Activated naive CD4-positive, alpha-beta T cell (primary cell): ENCODE data around the gene SHROOM1.

Source experiments
- DNase-seq, 4 experiments: peaks; one replicate each; lab custom pipeline; 2025; lab: John Stamatoyannopoulos, UW

SHROOM1 gene

DNA sequence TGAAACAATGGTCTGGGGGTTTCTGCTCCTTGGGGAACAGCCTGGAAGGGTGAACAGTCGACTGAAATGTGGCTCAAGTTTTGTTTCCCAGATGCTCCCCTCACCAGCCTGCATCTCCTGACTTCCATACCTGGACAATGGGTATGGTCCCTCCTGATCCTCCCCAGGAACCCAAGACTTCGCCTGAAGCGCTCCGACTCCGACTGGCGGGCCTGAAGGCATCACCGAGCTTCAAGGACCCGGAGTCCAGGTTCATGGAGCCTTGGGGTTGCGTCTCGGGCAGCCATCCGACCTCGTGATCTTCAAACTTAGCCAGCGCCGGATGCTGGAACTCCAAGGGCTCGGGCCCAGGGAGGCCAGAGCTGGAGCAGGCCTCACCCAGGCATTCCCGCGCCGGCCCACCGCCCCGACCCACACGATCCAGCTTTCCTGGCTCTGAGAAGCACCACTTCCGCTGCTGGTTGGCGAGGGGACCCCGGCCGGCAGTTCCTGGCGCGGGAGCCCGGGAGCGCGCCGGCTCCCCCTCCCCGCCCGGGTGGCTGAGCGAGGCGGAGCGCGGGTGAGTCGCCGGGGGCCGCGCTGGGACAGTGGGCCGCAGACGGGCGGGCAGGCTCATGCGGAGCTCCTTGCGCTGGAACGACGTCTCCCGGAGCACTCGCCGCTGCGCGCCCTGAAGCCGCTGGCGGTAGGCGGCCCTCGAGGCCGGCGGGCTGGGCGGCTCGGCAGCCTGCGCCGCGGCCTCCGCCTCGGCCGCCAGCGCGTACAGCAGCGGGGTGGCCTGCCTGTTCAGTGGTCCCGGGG, 5.2 kb downstream of the SHROOM1 start:
- DNase-seq, result no peak

- no peak for DNase-seq
Observed at GRCh38 chr5:132824426-132824825, 6.0 kb downstream of the SHROOM1 start.

GRCh38 chr5:132823481-132824050, 6.9 kb downstream of the SHROOM1 start:
- DNase-seq, result no peak

DNA sequence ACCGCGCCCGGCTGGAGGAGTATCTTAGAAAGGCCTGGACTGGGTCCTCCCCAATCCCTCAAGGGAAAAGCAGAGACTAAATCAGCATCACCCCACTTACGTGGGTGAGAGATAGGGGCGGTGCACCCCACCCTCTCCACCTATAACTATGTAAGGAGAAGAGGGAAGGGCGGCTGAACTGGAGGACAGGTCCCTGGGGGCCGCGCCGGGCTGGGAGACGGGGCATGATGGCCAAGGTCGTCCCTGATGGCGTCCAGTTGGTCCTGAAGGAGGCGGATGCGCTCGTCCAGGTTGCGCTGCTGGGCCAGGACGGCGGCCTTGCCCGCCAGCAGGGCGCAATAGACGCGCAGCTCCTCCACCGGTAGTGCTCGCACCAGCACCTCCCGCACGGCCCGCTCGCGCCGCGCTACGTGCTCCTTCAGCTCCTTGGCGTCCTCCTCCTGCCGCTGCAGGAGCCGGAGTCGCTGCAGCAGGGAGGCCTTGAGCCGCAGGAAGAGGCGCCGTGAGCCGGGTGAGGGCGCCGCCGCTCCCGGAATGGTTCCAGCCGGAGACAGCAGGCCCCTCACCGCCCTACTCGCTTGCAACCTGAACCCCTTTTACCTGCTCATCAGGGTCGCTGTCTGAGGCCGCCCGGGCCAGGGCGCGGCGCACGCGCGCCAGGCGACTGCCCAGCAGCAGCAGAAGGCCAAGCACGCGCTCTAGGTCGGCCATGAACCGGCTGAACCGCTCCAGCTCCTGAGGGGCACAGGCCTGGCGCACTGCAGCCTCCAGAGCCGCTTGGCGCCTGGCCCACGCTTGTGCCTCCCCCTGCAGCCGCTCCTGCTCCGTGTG, 7.6 kb downstream of the SHROOM1 start:
- DNase-seq, result no peak

DNA sequence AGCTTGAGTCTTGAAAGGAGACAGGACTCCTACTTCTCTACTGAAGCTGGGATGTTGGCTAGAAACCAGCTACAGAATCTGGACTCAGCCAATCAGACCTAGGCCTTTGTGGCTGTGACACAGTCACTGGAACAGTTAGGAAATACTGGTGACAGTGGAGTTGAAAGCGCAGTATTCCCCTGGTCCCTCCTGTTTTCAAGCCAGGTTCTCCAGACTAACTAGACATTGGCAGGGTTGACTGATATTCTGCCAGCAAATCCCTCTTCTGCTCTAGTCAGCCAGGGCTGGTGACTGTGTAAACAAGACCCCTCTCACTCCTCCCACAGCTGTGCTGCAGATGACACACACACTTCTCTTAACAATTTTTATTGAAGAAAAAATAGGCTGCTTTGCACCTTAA, 8.7 kb downstream of the SHROOM1 start:
- no peak for DNase-seq

GRCh38 chr5:132821350-132821749, 9.1 kb downstream of the SHROOM1 start:
- no peak for DNase-seq

DNA sequence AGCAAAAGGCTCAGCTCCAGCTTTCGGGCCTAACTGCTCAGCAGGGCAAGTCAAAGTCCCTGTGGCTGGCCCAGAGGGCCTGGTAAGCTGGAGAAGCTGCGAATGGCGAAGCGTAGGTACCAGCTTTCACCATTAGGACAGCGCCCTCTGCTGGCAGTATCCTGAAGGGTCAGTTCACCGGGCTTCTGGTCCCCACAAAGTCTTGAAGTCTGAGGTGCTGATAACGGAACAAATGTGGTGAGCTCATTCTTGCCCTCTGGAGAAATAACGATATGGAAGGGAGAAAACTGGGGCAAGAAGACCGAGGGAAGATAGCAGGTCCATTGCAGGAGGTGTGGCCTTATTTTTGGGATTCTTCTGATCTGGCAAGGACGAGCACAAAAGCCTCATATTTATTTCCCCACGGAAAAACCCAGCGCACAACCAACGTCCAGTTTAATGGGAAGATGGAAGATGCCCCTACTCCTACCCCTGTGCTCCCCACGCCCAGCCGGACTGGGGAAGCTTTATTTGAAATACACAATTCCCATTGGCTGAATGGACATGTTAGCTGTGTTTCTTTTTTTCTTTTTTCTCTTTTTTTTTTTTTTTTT, 10.2 kb downstream of the SHROOM1 start:
- DNase-seq, result peak; percentile 56 to 84 (median 83)

GRCh38 chr5:132819468-132819867, 11.0 kb downstream of the SHROOM1 start:
- DNase-seq, result no peak

- DNase-seq, result no peak
Observed at GRCh38 chr5:132817011-132817410, 13.4 kb downstream of the SHROOM1 start.

DNA sequence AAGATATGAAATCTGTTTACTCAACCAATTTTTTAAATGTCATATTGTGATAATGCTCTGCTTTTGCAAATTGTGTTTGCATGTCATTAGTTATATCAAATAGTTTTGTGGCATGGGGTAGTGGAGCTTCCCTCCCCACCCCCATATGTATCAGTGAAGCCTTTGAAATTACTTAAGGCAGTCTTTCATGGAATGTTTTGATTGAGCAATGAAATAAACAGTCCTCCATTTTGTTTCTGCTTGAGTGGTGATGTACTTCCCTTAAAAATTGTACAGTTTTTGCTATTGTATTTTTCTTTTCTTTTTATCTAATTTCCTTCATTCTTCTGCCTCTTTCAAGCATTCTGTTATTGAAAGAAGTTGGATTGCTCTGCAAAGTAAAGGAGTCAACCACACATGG, 13.9 kb downstream of the SHROOM1 start:
- DNase-seq, result no peak

GRCh38 chr5:132816083-132816482, 14.4 kb downstream of the SHROOM1 start:
- DNase-seq, result no peak

DNA sequence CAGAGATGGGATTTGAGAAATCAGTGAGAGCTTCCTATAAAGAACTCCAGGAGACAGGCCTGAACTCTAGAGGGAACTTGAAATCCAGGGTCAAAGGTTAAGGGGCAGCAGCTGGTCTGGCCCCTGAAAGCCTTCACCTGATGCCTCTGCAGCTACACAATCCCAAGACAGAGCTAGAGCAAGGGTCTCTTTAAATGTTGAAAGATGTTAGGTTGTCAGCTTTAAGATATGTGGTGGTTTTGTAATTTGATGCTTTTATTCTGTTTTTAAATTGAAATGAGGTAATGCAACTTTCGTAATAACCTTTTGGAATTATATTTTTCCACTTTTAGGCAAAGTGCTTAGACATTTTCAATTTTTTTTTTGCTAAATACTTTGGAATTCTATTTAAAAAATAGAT, 15.0 kb downstream of the SHROOM1 start:
- DNase-seq, result no peak

GRCh38 chr5:132814503-132815294, 15.7 kb downstream of the SHROOM1 start:
- DNase-seq, result no peak

GRCh38 chr5:132813599-132814502, 16.6 kb downstream of the SHROOM1 start:
- DNase-seq, result peak in 1 of 4 experiments; percentile 24

- DNase-seq, result no peak
Observed at GRCh38 chr5:132812781-132813598, 17.5 kb downstream of the SHROOM1 start, which contains the start of gene SOWAHA. Gene SOWAHA, plus strand, starts transcription at chr5:132813302. Its CDS starts 320 bp downstream, at chr5:132813622.

GRCh38 chr5:132812123-132812765, 18.2 kb downstream of the SHROOM1 start:
- DNase-seq, result no peak

DNA sequence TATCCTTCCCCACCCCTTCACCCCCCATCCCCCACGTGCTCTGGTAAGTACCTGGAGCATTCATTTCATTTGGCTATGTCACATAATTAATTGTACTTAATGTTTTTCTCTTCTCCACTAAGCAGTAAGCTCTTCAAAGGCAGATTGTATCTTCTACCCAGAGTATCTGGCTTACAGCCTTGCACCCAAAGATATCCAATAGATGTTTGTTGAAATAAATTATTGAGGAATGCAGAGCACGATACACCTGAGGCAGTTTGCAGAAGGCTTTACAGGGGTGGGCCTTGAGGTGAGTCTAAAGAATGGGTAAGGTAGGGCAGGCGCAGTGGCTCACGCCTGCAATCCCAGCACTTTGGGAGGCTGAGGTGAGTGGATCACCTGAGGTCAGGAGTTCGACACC, 19.8 kb downstream of the SHROOM1 start:
- no peak for DNase-seq

DNA sequence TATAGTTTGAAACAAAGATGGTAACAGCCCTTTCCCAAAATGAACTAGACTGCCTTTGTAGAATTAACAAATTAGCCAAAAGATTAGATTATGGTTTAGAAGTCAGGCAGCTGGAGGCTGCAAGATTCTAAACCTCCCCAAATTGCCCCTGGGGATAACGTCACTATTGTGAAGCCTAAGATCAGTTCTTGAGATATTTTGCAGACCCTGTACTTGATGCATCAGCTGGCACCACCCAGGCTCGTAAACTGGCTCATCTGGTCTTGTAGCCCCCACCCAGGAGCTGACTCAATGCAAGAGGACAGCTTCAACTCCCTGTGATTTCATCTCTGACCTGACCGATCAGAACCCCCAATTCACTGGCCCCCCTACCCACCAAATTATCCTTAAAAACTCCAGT, 21.6 kb downstream of the SHROOM1 start:
- DNase-seq, result no peak

DNA sequence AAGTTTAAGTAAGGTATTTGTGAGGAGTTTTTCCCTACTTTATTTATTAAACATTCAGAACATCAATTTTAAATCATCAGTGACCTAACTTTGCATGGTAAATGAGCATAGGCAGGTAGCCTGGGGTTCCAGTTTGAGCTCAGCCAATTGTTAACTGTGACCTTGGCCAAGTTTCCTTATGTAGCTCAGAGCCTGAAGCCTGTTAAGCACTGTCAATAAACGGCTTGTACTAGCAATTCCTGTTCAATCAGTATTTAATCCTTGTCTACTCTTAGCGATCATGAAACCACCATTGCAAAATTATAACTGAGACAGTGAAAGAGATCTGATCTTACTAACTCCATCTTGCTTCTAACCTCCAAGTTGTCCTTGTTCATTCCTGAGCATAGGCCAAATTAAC, 22.0 kb downstream of the SHROOM1 start:
- no peak for DNase-seq
